SK-N-SH treated with all-trans-retinoic acid at 6 μM for 48 hours (cell line): ENCODE results near the gene GFRA1.

Source experiments
- ATAC-seq: fragments of 200-7000 bp; cut with Tn5 transposase; 3 replicates; pipeline ENCODE4 v1.9.1; 2020; ENCODE audit warnings: mild to moderate bottlenecking, moderate library complexity
- BACH2 ChIP-seq: fragments of 250-450 bp; sonication (Bioruptor Pico); IDR thresholded peaks from 2 replicates; pipeline ENCODE4 v1.9.0; 2021; ENCODE audit warnings: mild to moderate bottlenecking, borderline replicate concordance
- CSDC2 ChIP-seq: fragments of 250-450 bp; sonication (Bioruptor Pico); IDR thresholded peaks from 2 replicates; pipeline ENCODE4 v1.5.0; 2020; ENCODE audit warnings: mild to moderate bottlenecking, moderate library complexity
- ESRRG ChIP-seq: fragments of 250-450 bp; sonication (Bioruptor Pico); IDR thresholded peaks from 2 replicates; pipeline ENCODE4 v1.6.1; 2021; ENCODE audit warnings: mild to moderate bottlenecking
- GLIS3 ChIP-seq: fragments of 250-450 bp; sonication (Bioruptor Pico); IDR thresholded peaks from 2 replicates; pipeline ENCODE4 v1.5.0; 2020; ENCODE audit warnings: mild to moderate bottlenecking, moderate library complexity
- ISL1 ChIP-seq: fragments of 250-450 bp; sonication (Bioruptor Pico); IDR thresholded peaks from 2 replicates; pipeline ENCODE4 v2.1.2; 2022; ENCODE audit warnings: mild to moderate bottlenecking, moderate library complexity
- OSR1 ChIP-seq: fragments of 250-450 bp; sonication (Bioruptor Pico); IDR thresholded peaks from 2 replicates; pipeline ENCODE4 v1.8.0; 2022; ENCODE audit warnings: moderate library complexity, mild to moderate bottlenecking, inconsistent platforms
- PPARA ChIP-seq: fragments of 250-450 bp; sonication (Bioruptor Pico); IDR thresholded peaks from 2 replicates; pipeline ENCODE4 v1.5.0; 2020; ENCODE audit warnings: mild to moderate bottlenecking, borderline replicate concordance
- RARB ChIP-seq: fragments of 250-450 bp; sonication (Bioruptor Pico); IDR thresholded peaks from 2 replicates; pipeline ENCODE4 v1.8.0; 2021; ENCODE audit warnings: mild to moderate bottlenecking, moderate library complexity
- SNAI2 ChIP-seq: fragments of 250-450 bp; sonication (Bioruptor Pico); IDR thresholded peaks from 2 replicates; pipeline ENCODE4 v1.5.0; 2020; ENCODE audit warnings: mild to moderate bottlenecking, moderate library complexity
- TCF4 ChIP-seq: fragments of 250-450 bp; sonication (Bioruptor Pico); IDR thresholded peaks from 2 replicates; pipeline ENCODE4 v1.8.0; 2021; ENCODE audit warnings: mild to moderate bottlenecking, moderate library complexity, borderline replicate concordance
- TOX ChIP-seq: fragments of 250-450 bp; sonication (Bioruptor Pico); IDR thresholded peaks from 2 replicates; pipeline ENCODE4 v1.8.0; 2021; ENCODE audit warnings: mild to moderate bottlenecking, moderate library complexity, borderline replicate concordance
- ZC3H10 ChIP-seq: fragments of 250-450 bp; sonication (Bioruptor Pico); IDR thresholded peaks from 2 replicates; pipeline ENCODE4 v1.5.1; 2021; ENCODE audit warnings: mild to moderate bottlenecking, moderate library complexity
- ZFP3 ChIP-seq: fragments of 250-450 bp; sonication (Bioruptor Pico); IDR thresholded peaks from 2 replicates; pipeline ENCODE4 v1.5.0; 2020; ENCODE audit warnings: mild to moderate bottlenecking, moderate library complexity
- ZFP30 ChIP-seq: fragments of 450-650 bp; formaldehyde crosslinking; IDR thresholded peaks from 2 replicates; pipeline ENCODE4 v1.5.0; 2022; ENCODE audit warnings: mild to moderate bottlenecking, moderate library complexity
- ZNF565 ChIP-seq: fragments of 450-650 bp; formaldehyde crosslinking; conservative IDR thresholded peaks from 2 replicates; pipeline ENCODE4 v1.5.0; 2020; ENCODE audit warnings: low read depth, mild to moderate bottlenecking, moderate library complexity
- ZNF70 ChIP-seq: fragments of 450-650 bp; formaldehyde crosslinking; IDR thresholded peaks from 2 replicates; pipeline ENCODE4 v1.5.0; 2020; ENCODE audit warnings: mild to moderate bottlenecking, moderate library complexity
- ZNF8 ChIP-seq: fragments of 450-650 bp; formaldehyde crosslinking; IDR thresholded peaks from 2 replicates; pipeline ENCODE4 v1.5.0; 2020; ENCODE audit warnings: mild to moderate bottlenecking, moderate library complexity
- TF ChIP-seq, protein P1 (sequence below): fragments of 250-450 bp; sonication (Bioruptor Pico); IDR thresholded peaks from 2 replicates; pipeline ENCODE4 v1.5.1; 2020; ENCODE audit warnings: low read depth, mild to moderate bottlenecking, moderate library complexity
- TF ChIP-seq, protein P2 (sequence below): fragments of 250-450 bp; sonication (Bioruptor Pico); IDR thresholded peaks from 2 replicates; pipeline ENCODE4 v1.8.0; 2020; ENCODE audit warnings: mild to moderate bottlenecking, moderate library complexity, borderline replicate concordance
- TF ChIP-seq, protein P3 (sequence below): fragments of 250-450 bp; sonication (Bioruptor Pico); IDR thresholded peaks from 2 replicates; pipeline ENCODE4 v1.5.1; 2021; ENCODE audit warnings: mild to moderate bottlenecking, moderate library complexity
- TF ChIP-seq, protein P4 (sequence below): fragments of 250-450 bp; sonication (Bioruptor Pico); IDR thresholded peaks from 2 replicates; pipeline ENCODE4 v1.8.0; 2021; ENCODE audit warnings: low read depth, mild to moderate bottlenecking, moderate library complexity, borderline replicate concordance
- TF ChIP-seq, protein P5 (sequence below): fragments of 250-450 bp; sonication (Bioruptor Pico); IDR thresholded peaks from 2 replicates; pipeline ENCODE4 v1.5.0; 2020; ENCODE audit warnings: mild to moderate bottlenecking, moderate library complexity

Gene GFRA1

GRCh38 chr10:116138897-116139296 is 134.1 kb downstream of the GFRA1 start:
- TF ChIP-seq ZFP30 (no peak), GLIS3 (no peak), ZFP3 (CRISPR knock-in tag) (no peak), ISL1 (CRISPR knock-in tag) (no peak), PPARA (no peak), TCF4 (CRISPR knock-in tag) (no peak), ZC3H10 (CRISPR knock-in tag) (no peak), TOX (no peak), RARB (CRISPR knock-in tag) (no peak), ESRRG (no peak), CSDC2 (CRISPR knock-in tag) (no peak), ZNF565 (CRISPR knock-in tag) (no peak)
- TF ChIP-seq, protein P1, sequence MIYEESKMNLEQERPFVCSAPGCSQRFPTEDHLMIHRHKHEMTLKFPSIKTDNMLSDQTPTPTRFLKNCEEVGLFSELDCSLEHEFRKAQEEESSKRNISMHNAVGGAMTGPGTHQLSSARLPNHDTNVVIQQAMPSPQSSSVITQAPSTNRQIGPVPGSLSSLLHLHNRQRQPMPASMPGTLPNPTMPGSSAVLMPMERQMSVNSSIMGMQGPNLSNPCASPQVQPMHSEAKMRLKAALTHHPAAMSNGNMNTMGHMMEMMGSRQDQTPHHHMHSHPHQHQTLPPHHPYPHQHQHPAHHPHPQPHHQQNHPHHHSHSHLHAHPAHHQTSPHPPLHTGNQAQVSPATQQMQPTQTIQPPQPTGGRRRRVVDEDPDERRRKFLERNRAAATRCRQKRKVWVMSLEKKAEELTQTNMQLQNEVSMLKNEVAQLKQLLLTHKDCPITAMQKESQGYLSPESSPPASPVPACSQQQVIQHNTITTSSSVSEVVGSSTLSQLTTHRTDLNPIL (CRISPR knock-in tag), result no peak
- TF ChIP-seq, protein P2, sequence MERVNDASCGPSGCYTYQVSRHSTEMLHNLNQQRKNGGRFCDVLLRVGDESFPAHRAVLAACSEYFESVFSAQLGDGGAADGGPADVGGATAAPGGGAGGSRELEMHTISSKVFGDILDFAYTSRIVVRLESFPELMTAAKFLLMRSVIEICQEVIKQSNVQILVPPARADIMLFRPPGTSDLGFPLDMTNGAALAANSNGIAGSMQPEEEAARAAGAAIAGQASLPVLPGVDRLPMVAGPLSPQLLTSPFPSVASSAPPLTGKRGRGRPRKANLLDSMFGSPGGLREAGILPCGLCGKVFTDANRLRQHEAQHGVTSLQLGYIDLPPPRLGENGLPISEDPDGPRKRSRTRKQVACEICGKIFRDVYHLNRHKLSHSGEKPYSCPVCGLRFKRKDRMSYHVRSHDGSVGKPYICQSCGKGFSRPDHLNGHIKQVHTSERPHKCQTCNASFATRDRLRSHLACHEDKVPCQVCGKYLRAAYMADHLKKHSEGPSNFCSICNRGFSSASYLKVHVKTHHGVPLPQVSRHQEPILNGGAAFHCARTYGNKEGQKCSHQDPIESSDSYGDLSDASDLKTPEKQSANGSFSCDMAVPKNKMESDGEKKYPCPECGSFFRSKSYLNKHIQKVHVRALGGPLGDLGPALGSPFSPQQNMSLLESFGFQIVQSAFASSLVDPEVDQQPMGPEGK (CRISPR knock-in tag), result no peak
- ATAC-seq, result no peak

DNA sequence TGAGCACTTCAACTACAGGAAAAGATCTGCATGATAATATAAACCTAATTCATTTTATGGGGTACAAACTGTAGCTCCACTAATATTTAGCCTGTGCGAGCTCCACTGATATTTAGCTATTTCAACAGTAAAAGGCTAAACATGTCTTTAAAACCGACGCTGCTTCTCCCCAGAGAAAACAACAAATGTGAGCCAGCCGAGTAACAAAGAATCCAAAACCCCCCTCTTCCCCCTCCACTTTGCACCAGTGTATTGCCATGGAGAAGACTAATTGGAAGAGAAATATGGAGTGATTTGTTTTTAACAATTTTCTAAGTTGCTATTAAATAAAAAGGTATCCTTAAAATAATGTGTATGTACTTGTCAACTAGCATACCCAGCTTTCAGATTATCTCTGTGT is 136.7 kb downstream of the GFRA1 start:
- TF ChIP-seq ZNF8 (no peak), ESRRG (no peak), ZFP3 (CRISPR knock-in tag) (no peak), GLIS3 (no peak), SNAI2 (CRISPR knock-in tag) (no peak), PPARA (no peak), ZNF70 (no peak), ISL1 (CRISPR knock-in tag) (no peak), TCF4 (CRISPR knock-in tag) (no peak), BACH2 (no peak)
- TF ChIP-seq, protein P3, sequence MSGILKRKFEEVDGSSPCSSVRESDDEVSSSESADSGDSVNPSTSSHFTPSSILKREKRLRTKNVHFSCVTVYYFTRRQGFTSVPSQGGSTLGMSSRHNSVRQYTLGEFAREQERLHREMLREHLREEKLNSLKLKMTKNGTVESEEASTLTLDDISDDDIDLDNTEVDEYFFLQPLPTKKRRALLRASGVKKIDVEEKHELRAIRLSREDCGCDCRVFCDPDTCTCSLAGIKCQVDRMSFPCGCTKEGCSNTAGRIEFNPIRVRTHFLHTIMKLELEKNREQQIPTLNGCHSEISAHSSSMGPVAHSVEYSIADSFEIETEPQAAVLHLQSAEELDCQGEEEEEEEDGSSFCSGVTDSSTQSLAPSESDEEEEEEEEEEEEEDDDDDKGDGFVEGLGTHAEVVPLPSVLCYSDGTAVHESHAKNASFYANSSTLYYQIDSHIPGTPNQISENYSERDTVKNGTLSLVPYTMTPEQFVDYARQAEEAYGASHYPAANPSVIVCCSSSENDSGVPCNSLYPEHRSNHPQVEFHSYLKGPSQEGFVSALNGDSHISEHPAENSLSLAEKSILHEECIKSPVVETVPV (CRISPR knock-in tag), result no peak
- TF ChIP-seq, protein P4, sequence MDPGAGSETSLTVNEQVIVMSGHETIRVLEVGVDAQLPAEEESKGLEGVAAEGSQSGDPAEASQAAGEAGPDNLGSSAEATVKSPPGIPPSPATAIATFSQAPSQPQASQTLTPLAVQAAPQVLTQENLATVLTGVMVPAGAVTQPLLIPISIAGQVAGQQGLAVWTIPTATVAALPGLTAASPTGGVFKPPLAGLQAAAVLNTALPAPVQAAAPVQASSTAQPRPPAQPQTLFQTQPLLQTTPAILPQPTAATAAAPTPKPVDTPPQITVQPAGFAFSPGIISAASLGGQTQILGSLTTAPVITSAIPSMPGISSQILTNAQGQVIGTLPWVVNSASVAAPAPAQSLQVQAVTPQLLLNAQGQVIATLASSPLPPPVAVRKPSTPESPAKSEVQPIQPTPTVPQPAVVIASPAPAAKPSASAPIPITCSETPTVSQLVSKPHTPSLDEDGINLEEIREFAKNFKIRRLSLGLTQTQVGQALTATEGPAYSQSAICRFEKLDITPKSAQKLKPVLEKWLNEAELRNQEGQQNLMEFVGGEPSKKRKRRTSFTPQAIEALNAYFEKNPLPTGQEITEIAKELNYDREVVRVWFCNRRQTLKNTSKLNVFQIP (CRISPR knock-in tag), result no peak
- TF ChIP-seq, protein P5, sequence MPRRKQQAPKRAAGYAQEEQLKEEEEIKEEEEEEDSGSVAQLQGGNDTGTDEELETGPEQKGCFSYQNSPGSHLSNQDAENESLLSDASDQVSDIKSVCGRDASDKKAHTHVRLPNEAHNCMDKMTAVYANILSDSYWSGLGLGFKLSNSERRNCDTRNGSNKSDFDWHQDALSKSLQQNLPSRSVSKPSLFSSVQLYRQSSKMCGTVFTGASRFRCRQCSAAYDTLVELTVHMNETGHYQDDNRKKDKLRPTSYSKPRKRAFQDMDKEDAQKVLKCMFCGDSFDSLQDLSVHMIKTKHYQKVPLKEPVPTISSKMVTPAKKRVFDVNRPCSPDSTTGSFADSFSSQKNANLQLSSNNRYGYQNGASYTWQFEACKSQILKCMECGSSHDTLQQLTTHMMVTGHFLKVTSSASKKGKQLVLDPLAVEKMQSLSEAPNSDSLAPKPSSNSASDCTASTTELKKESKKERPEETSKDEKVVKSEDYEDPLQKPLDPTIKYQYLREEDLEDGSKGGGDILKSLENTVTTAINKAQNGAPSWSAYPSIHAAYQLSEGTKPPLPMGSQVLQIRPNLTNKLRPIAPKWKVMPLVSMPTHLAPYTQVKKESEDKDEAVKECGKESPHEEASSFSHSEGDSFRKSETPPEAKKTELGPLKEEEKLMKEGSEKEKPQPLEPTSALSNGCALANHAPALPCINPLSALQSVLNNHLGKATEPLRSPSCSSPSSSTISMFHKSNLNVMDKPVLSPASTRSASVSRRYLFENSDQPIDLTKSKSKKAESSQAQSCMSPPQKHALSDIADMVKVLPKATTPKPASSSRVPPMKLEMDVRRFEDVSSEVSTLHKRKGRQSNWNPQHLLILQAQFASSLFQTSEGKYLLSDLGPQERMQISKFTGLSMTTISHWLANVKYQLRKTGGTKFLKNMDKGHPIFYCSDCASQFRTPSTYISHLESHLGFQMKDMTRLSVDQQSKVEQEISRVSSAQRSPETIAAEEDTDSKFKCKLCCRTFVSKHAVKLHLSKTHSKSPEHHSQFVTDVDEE (CRISPR knock-in tag), result no peak
- TF ChIP-seq, all 23 proteins: peak for 0
- no peak for ATAC-seq

GRCh38 chr10:116134322-116134721 is 138.7 kb downstream of the GFRA1 start:
- ATAC-seq, result no peak

DNA sequence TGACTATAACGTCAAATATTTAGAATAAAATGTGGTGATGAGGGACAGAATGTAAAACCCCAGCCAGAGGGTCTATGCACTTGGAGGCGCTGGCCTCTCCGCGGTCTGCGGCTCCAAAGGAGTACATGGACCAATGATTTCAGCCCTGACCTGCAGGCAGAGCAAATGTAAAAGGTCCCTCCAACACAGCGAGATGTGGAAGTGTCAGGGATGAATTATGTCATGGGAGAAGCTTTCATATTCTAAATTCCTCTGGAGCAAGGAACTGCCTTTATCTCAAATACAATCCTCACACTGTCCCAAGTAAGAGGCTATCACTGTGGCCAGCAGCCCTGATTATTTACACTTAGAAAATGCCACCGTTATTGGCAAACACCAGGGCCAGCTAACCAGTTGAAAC is 139.4 kb downstream of the GFRA1 start:
- ATAC-seq, result no peak
- TF ChIP-seq SNAI2 (CRISPR knock-in tag) (no peak), PPARA (no peak), RARB (CRISPR knock-in tag) (no peak), CSDC2 (CRISPR knock-in tag) (no peak), TCF4 (CRISPR knock-in tag) (no peak), ZFP30 (no peak), ISL1 (CRISPR knock-in tag) (no peak), OSR1 (CRISPR knock-in tag) (no peak), GLIS3 (no peak), ZFP3 (CRISPR knock-in tag) (no peak), BACH2 (no peak), ZNF70 (no peak)
- TF ChIP-seq, protein P2 (CRISPR knock-in tag), result no peak
- TF ChIP-seq, protein P5 (CRISPR knock-in tag), result no peak

More at GRCh38 chr10:116134322-116134721, 138.7 kb downstream of the GFRA1 start:
- no peak for TF ChIP-seq SNAI2 (CRISPR knock-in tag)
